H1 (cell line): ENCODE data around the gene PIANP. TPM values are rescaled to one million over a fixed set of nuclear protein-coding genes. Genes with fewer than 3 reads are reported as not detected.

ENCODE experiments used
- CTCF ChIA-PET: fragments of 300-600 bp; sonication (Branson Sonifier 250); formaldehyde crosslinking; loops from one replicate; lab custom pipeline; 2021; ENCODE audit not compliant: partially characterized antibody; lab: Charles Lee
- POLR2A ChIA-PET: fragments of 300-600 bp; sonication (Branson Sonifier 250); formaldehyde crosslinking; loops from one replicate; lab custom pipeline; 2021; ENCODE audit warnings: inconsistent platforms; ENCODE audit not compliant: partially characterized antibody; lab: Charles Lee
- DNase-seq, 2 experiments: peaks; one replicate each; pipeline versions ENCODE4 v3.0.0 to v3.0.0-alpha.2; 2010 to 2022; ENCODE audit warnings: low spot score in 2 of 2, low read depth in 1 of 2, mixed read lengths in 1 of 2
- FAIRE-seq: peaks from 2 replicates; lab custom pipeline; 2011; peaks lifted over from hg19 to GRCh38; lab: Jason Lieb, UNC
- H2AFZ ChIP-seq: 2 replicates; pipeline ENCODE4 v1.8.1; 2012; ENCODE audit warnings: low read length, inconsistent platforms
- H2AK5ac ChIP-seq: 2 replicates; pipeline ENCODE4 v1.6.1; 2013; ENCODE audit warnings: low read depth, low read length
- H2BK120ac ChIP-seq: replicated peaks from 2 replicates; pipeline ENCODE3; 2013; ENCODE audit warnings: low read depth, low read length, inconsistent platforms
- H2BK12ac ChIP-seq: 2 replicates; pipeline ENCODE4 v1.6.1; 2013; ENCODE audit warnings: low read depth, low read length
- H2BK15ac ChIP-seq: 2 replicates; pipeline ENCODE4 v1.6.1; 2013; ENCODE audit warnings: low read length
- H2BK20ac ChIP-seq: 2 replicates; pipeline ENCODE4 v1.6.1; 2013; ENCODE audit warnings: low read length
- H2BK5ac ChIP-seq: 2 replicates; pipeline ENCODE4 v1.6.1; 2013; ENCODE audit warnings: low read depth, low read length
- H3K14ac ChIP-seq: 2 replicates; pipeline ENCODE4 v1.6.1; 2013; ENCODE audit warnings: inconsistent platforms; ENCODE audit not compliant: insufficient read length
- H3K18ac ChIP-seq: 2 replicates; pipeline ENCODE4 v1.6.1; 2013; ENCODE audit warnings: low read length; ENCODE audit errors: extremely low read depth
- H3K23ac ChIP-seq: 2 replicates; pipeline ENCODE4 v1.6.1; 2013; ENCODE audit warnings: inconsistent platforms; ENCODE audit not compliant: insufficient read length
- H3K23me2 ChIP-seq: 2 replicates; pipeline ENCODE4 v1.6.1; 2013; ENCODE audit warnings: low read depth, low read length
- H3K27ac ChIP-seq: 2 replicates; pipeline ENCODE4 v1.6.1; 2011; ENCODE audit warnings: low read depth, low read length, inconsistent platforms
- H3K27me3 ChIP-seq, 4 experiments: replicated peaks in 1 of 4; 1 replicate in 1 of 4; 2 replicates in 3 of 4; pipeline versions ENCODE4 v1.6.1 to v1.8.1; 2011 to 2013; ENCODE audit warnings: low read length in 3 of 4, mild to moderate bottlenecking in 3 of 4, inconsistent platforms in 2 of 4, mixed read lengths in 2 of 4, moderate library complexity in 1 of 4; ENCODE audit not compliant: control insufficient read depth in 3 of 4, insufficient read depth in 3 of 4; ENCODE audit errors: extremely low read depth in 1 of 4
- H3K36me3 ChIP-seq, 4 experiments: 2 replicates each; pipeline versions ENCODE4 v1.6.1 to v1.8.1; 2011 to 2013; ENCODE audit warnings: mild to moderate bottlenecking in 4 of 4, low read length in 3 of 4, moderate library complexity in 2 of 4, control low read depth in 1 of 4, inconsistent platforms in 1 of 4; ENCODE audit not compliant: insufficient read depth in 4 of 4, control insufficient read depth in 2 of 4
- H3K4ac ChIP-seq: replicated peaks from 2 replicates; pipeline ENCODE3; 2013; ENCODE audit warnings: low read length, low read depth, mixed read lengths, inconsistent platforms; ENCODE audit not compliant: insufficient read length
- H3K4me1 ChIP-seq, 4 experiments: replicated peaks in 1 of 4; 1 replicate in 1 of 4; 2 replicates in 3 of 4; pipeline versions ENCODE4 v1.6.1 to v1.8.1; 2011 to 2013; ENCODE audit warnings: low read length in 3 of 4, inconsistent platforms in 2 of 4, mixed read lengths in 1 of 4; ENCODE audit not compliant: insufficient read depth in 4 of 4, control insufficient read depth in 3 of 4
- H3K4me2 ChIP-seq, 2 experiments: 2 replicates each; pipeline versions ENCODE4 v1.6.1 to v1.8.1; 2011 to 2013; ENCODE audit warnings: low read depth in 2 of 2, low read length in 2 of 2, control low read depth in 1 of 2, inconsistent platforms in 1 of 2, mild to moderate bottlenecking in 1 of 2; ENCODE audit not compliant: insufficient read depth in 1 of 2
- H3K4me3 ChIP-seq, 4 experiments: fragments of 200-600, 300-600 bp in 1 of 4; sonication (generic), shearing (Covaris generic), sonication (Bioruptor Twin) in 1 of 4; 2 replicates each; pipeline versions ENCODE4 v1.5.1 to v1.8.1; 2011 to 2016; ENCODE audit warnings: low read length in 4 of 4, low read depth in 3 of 4, control low read depth in 2 of 4, inconsistent platforms in 2 of 4, mild to moderate bottlenecking in 2 of 4, mixed read lengths in 1 of 4, moderate library complexity in 1 of 4; ENCODE audit not compliant: insufficient read depth in 2 of 4; ENCODE audit errors: extremely low read depth in 1 of 4
- H3K56ac ChIP-seq: replicated peaks from 2 replicates; pipeline ENCODE3; 2013; ENCODE audit warnings: low read depth, mild to moderate bottlenecking, mixed read lengths, low read length, inconsistent platforms; ENCODE audit not compliant: insufficient read length
- H3K79me1 ChIP-seq: 2 replicates; pipeline ENCODE4 v1.6.1; 2013; ENCODE audit warnings: low read depth, low read length, control low read depth
- H3K79me2 ChIP-seq, 2 experiments: 2 replicates each; pipeline versions ENCODE4 v1.6.1 to v1.8.1; 2012 to 2013; ENCODE audit warnings: low read length in 2 of 2, mild to moderate bottlenecking in 2 of 2, inconsistent platforms in 1 of 2; ENCODE audit not compliant: insufficient read depth in 2 of 2, control insufficient read depth in 1 of 2
- H3K9ac ChIP-seq, 4 experiments: replicated peaks in 1 of 4; 1 replicate in 1 of 4; 2 replicates in 3 of 4; pipeline versions ENCODE4 v1.6.1 to v1.8.1; 2011 to 2013; ENCODE audit warnings: low read depth in 3 of 4, low read length in 3 of 4, control low read depth in 2 of 4, mild to moderate bottlenecking in 2 of 4, moderate library complexity in 2 of 4, inconsistent platforms in 1 of 4; ENCODE audit errors: extremely low read depth in 1 of 4
- H3K9me3 ChIP-seq, 2 experiments: 2 replicates each; pipeline versions ENCODE4 v1.6.1 to v1.8.1; 2012 to 2013; ENCODE audit warnings: mild to moderate bottlenecking in 2 of 2, moderate library complexity in 2 of 2, control low read depth in 1 of 2, inconsistent platforms in 1 of 2, low read depth in 1 of 2, low read length in 1 of 2, mixed read lengths in 1 of 2; ENCODE audit not compliant: insufficient read depth in 2 of 2
- H4K20me1 ChIP-seq, 2 experiments: replicated peaks in 1 of 2; 2 replicates each; pipeline versions ENCODE3 to v1.8.1; 2011 to 2013; ENCODE audit warnings: inconsistent platforms in 2 of 2, low read length in 2 of 2, mild to moderate bottlenecking in 1 of 2; ENCODE audit not compliant: insufficient read depth in 2 of 2, control insufficient read depth in 1 of 2
- H4K5ac ChIP-seq: 2 replicates; pipeline ENCODE4 v1.6.1; 2013; ENCODE audit warnings: low read length, low read depth, mixed read lengths, inconsistent platforms; ENCODE audit not compliant: insufficient read length
- H4K8ac ChIP-seq: 2 replicates; pipeline ENCODE4 v1.8.0; 2013; ENCODE audit warnings: mild to moderate bottlenecking, moderate library complexity, low read length, inconsistent platforms; ENCODE audit not compliant: insufficient read depth; ENCODE audit errors: extremely low read depth
- H4K91ac ChIP-seq: replicated peaks from 2 replicates; pipeline ENCODE3; 2013; ENCODE audit warnings: low read length, mixed read lengths, inconsistent platforms; ENCODE audit not compliant: insufficient read length
- KDM1A ChIP-seq: fragments of 200-600, 300-600 bp; sonication (generic); IDR thresholded peaks from 2 replicates; pipeline ENCODE4 v1.7.1; 2016; ENCODE audit warnings: mild to moderate bottlenecking, low read length, borderline replicate concordance
- KDM5A ChIP-seq: fragments of 200-600 bp; IDR thresholded peaks from 2 replicates; pipeline ENCODE4 v1.7.1; 2012; ENCODE audit warnings: mild to moderate bottlenecking, low read length, inconsistent platforms, mixed read lengths
- NRF1 ChIP-seq: IDR thresholded peaks from 2 replicates; pipeline ENCODE4 v1.6.1; 2011; ENCODE audit warnings: mild to moderate bottlenecking, low read depth, low read length, improper control_type of control experiment
- WGBS, 2 experiments: shearing (Covaris generic) in 1 of 2; methylation state at CpG; one replicate each; pipeline versions ENCODE4 v1.1.6 to v1.1.7; 2013 to 2015; ENCODE audit warnings: low lambda C conversion rate in 2 of 2, mixed read lengths in 2 of 2, inconsistent platforms in 1 of 2, low coverage in 1 of 2, missing lambda C conversion rate in 1 of 2; ENCODE audit not compliant: insufficient replicate concordance in 2 of 2, insufficient coverage in 1 of 2, insufficient read length in 1 of 2; ENCODE audit errors: extremely low coverage in 1 of 2, missing lambda C conversion rate in 1 of 2; 5-methylcytosine and 5-hydroxymethylcytosine counted together
- polyA plus RNA-seq, 7 experiments: library from polyadenylated mRNA; depleted of rRNA in 3 of 7; stranded (reverse) in 5 of 7; unstranded in 2 of 7; fragments of >200 nt in 5 of 7; fragments of 200-250 nt in 2 of 7; gene quantifications; 1 replicate in 5 of 7; 2 replicates in 1 of 7; 4 replicates in 1 of 7; pipeline versions ENCODE4 v1.2.1 to v1.2.3, GENCODE V29; 2011 to 2013; ENCODE audit warnings: missing spikeins in 2 of 7, mixed read lengths in 2 of 7
- total RNA-seq: library from RNA; stranded (reverse); fragmentation: NEBNext Ultra II Directional; extraction: Animal tissue kit (Norgen Biotek cat#: 25700); gene quantifications from 2 replicates; pipeline ENCODE4 v1.2.1, GENCODE V29; 2021

PIANP gene
- total and polyA plus RNA-seq, 2 of the 8 experiments (the other 6 are each of a cell fraction or from before 2014, with no cell fraction given), result 6.3 to 9.8 TPM

GRCh38 chr12:6748761-6749160, 48.1 kb upstream of the PIANP start:
- FAIRE-seq, result no peak
- Histone ChIP-seq H3K4me2 (no peak overlapping the region), H3K23ac (no peak overlapping the region), H3K27me3 (no peaks in the 10 kb centered on the region), H3K36me3 (peaks cover 28 to 64% (median 50%) of the 10 kb centered on the region in 4 experiments), H3K9ac (no peak overlapping the region), H3K79me2 (peaks cover 0 to 14% of the 10 kb centered on the region in 2 experiments; a peak in 2 of 4 replicates), H3K23me2 (peaks cover 10% of the 10 kb centered on the region), H2AK5ac (no peak overlapping the region), H4K8ac (0 out of 2 replicates have a peak overlapping the region, but pooled peaks have one; percentile 25), H4K20me1 (peaks cover 2 to 13% of the 10 kb centered on the region in 2 experiments), H2BK20ac (no peak overlapping the region)
- WGBS, 2 experiments, result 92% methylated on average over 27 of the region's 28 CpGs; no CpG with 5 or more reads in 1 of the 2 experiments
- TF ChIP-seq KDM1A, result no peak
- no peak for TF ChIP-seq KDM5A
- no peak for TF ChIP-seq NRF1
- TF ChIP-seq, all 59 proteins: peak for 0
- Histone ChIP-seq H3K9me3 (no peaks in the 10 kb centered on the region; a peak in 1 of 4 replicates), H3K4me3 (no peak overlapping the region), H3K4me1 (peaks cover 0 to 4% (median 2%) of the 10 kb centered on the region in 4 experiments; a peak in 5 of 7 replicates), H2BK120ac (no peak overlapping the region), H3K4ac (no peak overlapping the region), H2BK5ac (no peak overlapping the region), H2BK12ac (no peak overlapping the region), H2AFZ (no peak overlapping the region), H3K79me1 (peaks cover 7% of the 10 kb centered on the region; the same call in 1 of the 2 replicates), H3K18ac (no peak overlapping the region), H4K5ac (no peak overlapping the region), H4K91ac (no peak overlapping the region), H3K56ac (no peak overlapping the region), H2BK15ac (no peak overlapping the region), H3K14ac (no peak overlapping the region), H3K27ac (no peak overlapping the region)
- ChIA-PET CTCF (interaction anchor here (1.4 to 16.3 kb wide), 2 partner anchors 13 to 26 kb away, joined by 4 to 427 read pairs; partner anchors contain the start of genes LAG3 and PTMS), POLR2A (interaction anchor here (0.6 to 1.2 kb wide), 3 partner anchors 26 to 85 kb away, joined by 3 to 5 read pairs (median 3); no protein-coding TSS in a partner anchor)
- no peak for DNase-seq
